Peyer's patch (tissue), 4 donors: Measurements from ENCODE around the gene CBX2.

ENCODE experiments used
- CTCF ChIP-seq, 6 experiments: fragments of 450-650 bp in 4 of 6; fragments of 200-600 bp in 2 of 6; sonication (generic) in 1 of 6; IDR thresholded peaks; one replicate each; pipeline ENCODE4 v1.5.1; 2017 to 2019; ENCODE audit warnings: antibody characterized with exemption in 6 of 6, mild to moderate bottlenecking in 3 of 6, moderate library complexity in 1 of 6
- POLR2A ChIP-seq, 2 donors: fragments of 450-650 bp; IDR thresholded peaks; one replicate each; pipeline ENCODE4 v1.5.1; 2017; ENCODE audit warnings: antibody characterized with exemption in 2 of 2, mild to moderate bottlenecking in 2 of 2, moderate library complexity in 2 of 2

DNA sequence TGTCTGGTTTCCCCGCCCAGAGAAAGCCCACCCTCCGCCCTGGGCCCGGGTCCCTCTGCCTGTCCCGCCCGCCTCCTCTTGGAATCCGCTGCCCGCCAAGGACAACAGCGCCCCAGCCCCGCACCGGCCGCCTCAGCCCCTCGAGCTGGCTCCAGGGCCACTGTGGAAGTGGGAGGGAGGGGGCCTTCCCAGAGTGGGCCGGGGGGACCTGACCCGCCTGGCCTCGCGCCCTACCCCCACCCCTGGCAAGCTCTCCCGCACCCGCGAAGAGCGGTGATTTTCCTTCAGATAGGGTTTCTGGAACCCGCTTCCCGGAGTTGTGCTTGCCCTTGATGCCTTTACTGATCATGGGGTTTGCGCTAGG, 21.2 kb downstream of the CBX2 start:
- TF ChIP-seq CTCF (IDR thresholded peaks at IDR 0.05) (no peak), POLR2A (IDR thresholded peaks at IDR 0.05) (no peak)
